PC-9 (cell line): Measurements from ENCODE around the gene LAPTM5. TPM values are rescaled to one million over a fixed set of nuclear protein-coding genes. Genes with fewer than 3 reads are reported as not detected.

ENCODE experiments used
- BruUV-seq: library from RNA; stranded (reverse); fragments of 400-500 nt; replicated peaks from 2 replicates; lab custom pipeline; 2021; lab: Mats Ljungman, UMichigan
- CTCF ChIA-PET: fragments of 300-600 bp; sonication (Branson Sonifier 250); formaldehyde crosslinking; loops from one replicate; lab custom pipeline; 2022; ENCODE audit warnings: antibody characterized with exemption; lab: Charles Lee
- POLR2A ChIA-PET: fragments of 300-600 bp; sonication (Branson Sonifier 250); formaldehyde crosslinking; loops from one replicate; lab custom pipeline; 2022; ENCODE audit warnings: antibody characterized with exemption; ENCODE audit not compliant: unreplicated experiment; lab: Charles Lee
- DNase-seq, 2 experiments: peaks; one replicate each; pipeline versions ENCODE4 v3.0.0 to v3.0.0-alpha.2; 2015 to 2022; ENCODE audit warnings: mixed read lengths in 1 of 2
- H2AFZ ChIP-seq: fragments of 200-600 bp; sonication (generic); 2 replicates; pipeline ENCODE4 v1.8.1; 2017; ENCODE audit warnings: antibody characterized with exemption
- H3F3A ChIP-seq: fragments of 200-600 bp; sonication (generic); 2 replicates; pipeline ENCODE4 v1.8.1; 2017; ENCODE audit warnings: antibody characterized with exemption, mild to moderate bottlenecking, low read depth; ENCODE audit not compliant: insufficient read depth
- H3K27ac ChIP-seq: fragments of 200-600 bp; sonication (generic); 2 replicates; pipeline ENCODE4 v1.6.1; 2016; ENCODE audit warnings: mixed run types
- H3K27me3 ChIP-seq: fragments of 200-600 bp; sonication (generic); 2 replicates; pipeline ENCODE4 v1.6.1; 2016; ENCODE audit warnings: low read depth, mixed run types; ENCODE audit not compliant: insufficient read depth
- H3K36me3 ChIP-seq: fragments of 200-600 bp; sonication (generic); 2 replicates; pipeline ENCODE4 v1.6.1; 2016; ENCODE audit warnings: low read depth, mixed run types
- H3K4me1 ChIP-seq: fragments of 200-600 bp; sonication (generic); replicated peaks from 2 replicates; pipeline ENCODE4 v1.6.1; 2016; ENCODE audit warnings: mixed run types; ENCODE audit not compliant: insufficient read depth
- H3K4me2 ChIP-seq: fragments of 200-600 bp; sonication (generic); 2 replicates; pipeline ENCODE4 v1.6.1; 2017; ENCODE audit warnings: mixed run types
- H3K4me3 ChIP-seq: fragments of 200-600 bp; sonication (generic); 2 replicates; pipeline ENCODE4 v1.6.1; 2016; ENCODE audit warnings: mixed run types
- H3K79me2 ChIP-seq: fragments of 200-600 bp; sonication (generic); 2 replicates; pipeline ENCODE4 v1.6.1; 2017; ENCODE audit warnings: low read depth, mixed run types
- H3K9me2 ChIP-seq: fragments of 200-600 bp; sonication (generic); 2 replicates; pipeline ENCODE4 v1.8.1; 2017; ENCODE audit warnings: mild to moderate bottlenecking; ENCODE audit not compliant: insufficient read depth
- H3K9me3 ChIP-seq: fragments of 200-600 bp; sonication (generic); 2 replicates; pipeline ENCODE4 v1.8.1; 2016; ENCODE audit warnings: low read depth; ENCODE audit not compliant: insufficient read depth
- H4K20me1 ChIP-seq: fragments of 200-600 bp; sonication (generic); 2 replicates; pipeline ENCODE4 v1.8.1; 2017; ENCODE audit not compliant: insufficient read depth
- CTCF ChIP-seq: fragments of 200-600 bp; sonication (generic); conservative IDR thresholded peaks from 2 replicates; pipeline ENCODE4 v1.6.1; 2017; ENCODE audit warnings: mixed run types, antibody characterized with exemption, mild to moderate bottlenecking, moderate library complexity
- EZH2 ChIP-seq: fragments of 200-600 bp; sonication (generic); IDR thresholded peaks from 2 replicates; pipeline ENCODE4 v1.8.0; 2017; ENCODE audit warnings: antibody characterized with exemption, low read depth
- intact Hi-C: fragments of 100-400 bp; cut with micrococcal nuclease; formaldehyde crosslinking; loops from one replicate; pipeline ENCODE4 v1.10.0; 2022; ENCODE audit not compliant: unreplicated experiment
- total RNA-seq: library from RNA; stranded (reverse); gene quantifications from 2 replicates; pipeline ENCODE4 v1.2.3, GENCODE V29; 2021

Gene LAPTM5
- total RNA-seq, 1 experiment from 2014 or later: 5.0 TPM

- H3K9me2 ChIP-seq: no peaks in the 10 kb centered on the region
- H3K9me3 ChIP-seq: no peaks in the 10 kb centered on the region
- H3F3A ChIP-seq: peaks cover 3% of the 10 kb centered on the region; the same call in 1 of the 2 replicates
- no peaks in the 10 kb centered on the region for H4K20me1 ChIP-seq
- no peaks in the 10 kb centered on the region for H3K36me3 ChIP-seq
- no peak overlapping the region for H2AFZ ChIP-seq
- H3K27ac ChIP-seq: no peak overlapping the region
- ChIA-PET POLR2A (no interaction called here), CTCF (no interaction called here)
- peaks cover 10% of the 10 kb centered on the region for H3K4me1 ChIP-seq
- no peak overlapping the region for H3K4me3 ChIP-seq
- intact Hi-C loops: loop anchor here (10.0 kb wide), 1 partner anchor 170 kb away; no protein-coding TSS in a partner anchor
- no peaks in the 10 kb centered on the region for H3K27me3 ChIP-seq
- TF ChIP-seq CTCF (no peak), EZH2 (no peak)
- DNase-seq: no peak
- no TSS peak for BruUV-seq
- no peaks in the 10 kb centered on the region for H3K79me2 ChIP-seq
- H3K4me2 ChIP-seq: no peak overlapping the region
These were observed 63.0 kb downstream of the LAPTM5 start for GRCh38 chr1:30694280-30695175.

GRCh38 chr1:30693822-30694221, 63.8 kb downstream of the LAPTM5 start:
- no peaks in the 10 kb centered on the region for H4K20me1 ChIP-seq
- no TSS peak for BruUV-seq
- POLR2A ChIA-PET: no interaction called here
- H3K27me3 ChIP-seq: no peaks in the 10 kb centered on the region
- no peaks in the 10 kb centered on the region for H3K36me3 ChIP-seq
- no peak for DNase-seq
- peaks cover 3% of the 10 kb centered on the region; the same call in 1 of the 2 replicates for H3F3A ChIP-seq
- CTCF ChIA-PET: no interaction called here
- no peak overlapping the region for H3K4me3 ChIP-seq
- H2AFZ ChIP-seq: no peak overlapping the region
- H3K79me2 ChIP-seq: no peaks in the 10 kb centered on the region
- intact Hi-C loops: loop anchor here (10.0 kb wide), 1 partner anchor 169 kb away; no protein-coding TSS in a partner anchor
- no peaks in the 10 kb centered on the region for H3K9me2 ChIP-seq
- H3K27ac ChIP-seq: no peak overlapping the region
- peaks cover 12% of the 10 kb centered on the region for H3K4me1 ChIP-seq
- H3K9me3 ChIP-seq: no peaks in the 10 kb centered on the region
- TF ChIP-seq EZH2: no peak
- no peak for TF ChIP-seq CTCF
- H3K4me2 ChIP-seq: no peak overlapping the region

GRCh38 chr1:30693366-30693765, 64.2 kb downstream of the LAPTM5 start:
- no peak for DNase-seq
- Histone ChIP-seq H3K4me2 (no peak overlapping the region), H3K79me2 (no peaks in the 10 kb centered on the region), H4K20me1 (no peaks in the 10 kb centered on the region), H3K27me3 (no peaks in the 10 kb centered on the region), H3K4me3 (no peak overlapping the region), H3K9me3 (no peaks in the 10 kb centered on the region), H3K36me3 (no peaks in the 10 kb centered on the region), H2AFZ (no peak overlapping the region), H3K4me1 (peaks cover 12% of the 10 kb centered on the region), H3K9me2 (no peaks in the 10 kb centered on the region), H3F3A (peaks cover 3% of the 10 kb centered on the region; the same call in 1 of the 2 replicates), H3K27ac (no peak overlapping the region)
- intact Hi-C loops: loop anchor here (10.0 kb wide), 1 partner anchor 169 kb away; no protein-coding TSS in a partner anchor
- ChIA-PET POLR2A (no interaction called here), CTCF (no interaction called here)
- BruUV-seq: no TSS peak
- no peak for TF ChIP-seq CTCF
- TF ChIP-seq EZH2: no peak
